Smooth muscle cell (in vitro differentiated cells): ENCODE measurements around the gene HTRA1. TPM values are rescaled to one million over a fixed set of nuclear protein-coding genes. Genes with fewer than 3 reads are reported as not detected.

Source experiments
- DNase-seq: peaks from one replicate; lab custom pipeline; 2025; ENCODE audit not compliant: unreplicated experiment; lab: John Stamatoyannopoulos, UW
- H2AFZ ChIP-seq: fragments of 200-600 bp; sonication (generic); 2 replicates; pipeline ENCODE4 v1.6.0; 2016; ENCODE audit warnings: antibody characterized with exemption, low read depth, mild to moderate bottlenecking
- H3F3A ChIP-seq: fragments of 200-600 bp; sonication (generic); 2 replicates; pipeline ENCODE4 v1.6.0; 2017; ENCODE audit warnings: antibody characterized with exemption, low read depth
- H3K27ac ChIP-seq: fragments of 200-600 bp; sonication (generic); 2 replicates; pipeline ENCODE4 v1.5.1; 2016; ENCODE audit warnings: low read depth, mild to moderate bottlenecking
- H3K27me3 ChIP-seq: fragments of 200-600 bp; sonication (generic); 2 replicates; pipeline ENCODE4 v1.6.1; 2016; ENCODE audit warnings: low read depth, mild to moderate bottlenecking
- H3K36me3 ChIP-seq: fragments of 200-600 bp; sonication (generic); 2 replicates; pipeline ENCODE4 v1.5.1; 2016; ENCODE audit warnings: low read depth
- H3K4me1 ChIP-seq: fragments of 200-600 bp; sonication (generic); 2 replicates; pipeline ENCODE4 v1.5.1; 2016; ENCODE audit warnings: low read depth
- H3K4me2 ChIP-seq: fragments of 200-600 bp; sonication (generic); 2 replicates; pipeline ENCODE4 v1.6.0; 2016; ENCODE audit warnings: mild to moderate bottlenecking
- H3K4me3 ChIP-seq: fragments of 200-600 bp; sonication (generic); 2 replicates; pipeline ENCODE4 v1.5.1; 2016; ENCODE audit warnings: mild to moderate bottlenecking
- H3K79me2 ChIP-seq: fragments of 200-600 bp; sonication (generic); 2 replicates; pipeline ENCODE4 v1.6.0; 2016; ENCODE audit warnings: low read depth, mild to moderate bottlenecking
- H3K9ac ChIP-seq: fragments of 200-600 bp; sonication (generic); 2 replicates; pipeline ENCODE4 v1.6.0; 2016; ENCODE audit warnings: low read depth
- H3K9me3 ChIP-seq: fragments of 200-600 bp; sonication (generic); replicated peaks from 2 replicates; pipeline ENCODE4 v1.5.1; 2016; ENCODE audit warnings: low read depth
- H4K20me1 ChIP-seq: fragments of 200-600 bp; sonication (generic); 2 replicates; pipeline ENCODE4 v1.6.0; 2016; ENCODE audit warnings: low read depth
- WGBS: methylation state at CpG from one replicate; pipeline ENCODE4 v1.1.7; 2016; ENCODE audit warnings: low lambda C conversion rate; 5-methylcytosine and 5-hydroxymethylcytosine counted together
- microRNA-seq: library from miRNA; unstranded; fragments of <30 nt; microRNA quantifications from one replicate; pipeline ENCODE4, GENCODE V29; 2016; ENCODE audit warnings: borderline number of aligned reads
- polyA plus RNA-seq: library from polyadenylated mRNA; unstranded; fragments of >200 nt; fragmentation: Nextera tagmentation; extraction: Ambion mirVana; gene quantifications from 2 replicates; pipeline ENCODE4 v1.2.1, GENCODE V29; 2016
- small RNA-seq: library from RNA; depleted of rRNA; stranded (forward); fragments of <200 nt; gene quantifications from one replicate; pipeline ENCODE3, GENCODE V24; 2014
- total RNA-seq: library from RNA; depleted of rRNA; stranded (reverse); fragments of >200 nt; gene quantifications from 2 replicates; pipeline ENCODE4 v1.2.3, GENCODE V29; 2014
- TF ChIP-seq, protein P1 (sequence below): fragments of 200-600 bp; sonication (generic); IDR thresholded peaks from 2 replicates; pipeline ENCODE4 v1.5.1; 2017; ENCODE audit warnings: borderline replicate concordance, mild to moderate bottlenecking, antibody characterized with exemption; ENCODE audit not compliant: insufficient read depth, poor library complexity, severe bottlenecking

Gene HTRA1
- total and polyA plus RNA-seq, 2 experiments from 2014 or later, result 175 to 257 TPM

DNA sequence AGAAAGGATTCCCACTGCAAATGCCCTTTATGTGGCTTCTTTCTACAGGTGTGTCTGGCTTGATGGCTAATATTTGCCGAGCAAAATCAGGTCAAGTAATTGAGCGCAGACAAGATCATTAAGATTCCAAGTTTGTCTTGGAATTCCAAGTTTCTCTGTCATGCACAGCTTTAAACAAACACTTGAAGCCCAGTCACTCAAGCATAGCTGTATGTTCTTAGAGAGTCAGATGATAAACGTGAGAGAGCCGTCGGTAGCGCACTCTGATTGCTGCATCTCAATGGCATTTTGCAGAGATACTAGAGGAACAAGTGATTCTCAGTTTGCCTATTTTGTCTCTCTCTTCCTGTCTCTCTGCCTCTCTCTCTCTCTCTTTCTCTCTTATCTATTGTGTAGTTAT lies 99.9 kb downstream of the HTRA1 start:
- H3K9me3 ChIP-seq, result no peaks in the 10 kb centered on the region
- H4K20me1 ChIP-seq, result no peaks in the 10 kb centered on the region
- peaks cover 12% of the 10 kb centered on the region for H3K27me3 ChIP-seq
- no peaks in the 10 kb centered on the region for H3K36me3 ChIP-seq
- WGBS, result 47% methylated on average over 6 of the region's 6 CpGs
- TF ChIP-seq, protein P1, sequence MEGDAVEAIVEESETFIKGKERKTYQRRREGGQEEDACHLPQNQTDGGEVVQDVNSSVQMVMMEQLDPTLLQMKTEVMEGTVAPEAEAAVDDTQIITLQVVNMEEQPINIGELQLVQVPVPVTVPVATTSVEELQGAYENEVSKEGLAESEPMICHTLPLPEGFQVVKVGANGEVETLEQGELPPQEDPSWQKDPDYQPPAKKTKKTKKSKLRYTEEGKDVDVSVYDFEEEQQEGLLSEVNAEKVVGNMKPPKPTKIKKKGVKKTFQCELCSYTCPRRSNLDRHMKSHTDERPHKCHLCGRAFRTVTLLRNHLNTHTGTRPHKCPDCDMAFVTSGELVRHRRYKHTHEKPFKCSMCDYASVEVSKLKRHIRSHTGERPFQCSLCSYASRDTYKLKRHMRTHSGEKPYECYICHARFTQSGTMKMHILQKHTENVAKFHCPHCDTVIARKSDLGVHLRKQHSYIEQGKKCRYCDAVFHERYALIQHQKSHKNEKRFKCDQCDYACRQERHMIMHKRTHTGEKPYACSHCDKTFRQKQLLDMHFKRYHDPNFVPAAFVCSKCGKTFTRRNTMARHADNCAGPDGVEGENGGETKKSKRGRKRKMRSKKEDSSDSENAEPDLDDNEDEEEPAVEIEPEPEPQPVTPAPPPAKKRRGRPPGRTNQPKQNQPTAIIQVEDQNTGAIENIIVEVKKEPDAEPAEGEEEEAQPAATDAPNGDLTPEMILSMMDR, result no peak
- H3K4me1 ChIP-seq, result no peaks in the 10 kb centered on the region
- H3K4me3 ChIP-seq, result no peak overlapping the region
- H3K4me2 ChIP-seq, result no peak overlapping the region
- no peak overlapping the region for H3K9ac ChIP-seq
- no peaks in the 10 kb centered on the region for H3K79me2 ChIP-seq
- no peaks in the 10 kb centered on the region for H3F3A ChIP-seq
- H2AFZ ChIP-seq, result no peak overlapping the region
- H3K27ac ChIP-seq, result no peak overlapping the region
- DNase-seq, result no peak

DNA sequence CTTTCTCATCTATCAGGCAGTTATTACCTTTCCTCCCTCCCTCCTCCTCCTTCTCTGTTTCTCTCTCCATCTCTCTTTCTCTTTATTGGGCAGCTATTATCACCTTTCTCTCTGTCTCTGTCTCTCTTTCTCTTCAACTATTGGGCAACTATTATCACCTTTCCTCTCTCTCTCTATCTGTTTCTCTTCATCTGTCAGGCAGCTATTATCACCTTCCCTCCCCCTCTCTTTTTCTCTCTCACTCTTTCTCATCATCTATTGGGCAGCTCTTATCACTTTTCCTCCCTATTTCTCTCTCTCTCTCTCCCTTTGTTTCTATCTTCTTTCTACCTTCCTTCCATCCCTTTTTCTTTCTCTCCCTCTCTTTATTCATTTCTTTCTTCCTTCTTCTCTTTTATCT lies 100.4 kb downstream of the HTRA1 start:
- H3K9me3 ChIP-seq, result no peaks in the 10 kb centered on the region
- H3K27ac ChIP-seq, result no peak overlapping the region
- TF ChIP-seq, protein P1, result no peak
- H3K79me2 ChIP-seq, result no peaks in the 10 kb centered on the region
- no peak overlapping the region for H3K4me3 ChIP-seq
- no peak for DNase-seq
- peaks cover 12% of the 10 kb centered on the region for H3K27me3 ChIP-seq
- no peaks in the 10 kb centered on the region for H3K36me3 ChIP-seq
- H3F3A ChIP-seq, result no peaks in the 10 kb centered on the region
- no peaks in the 10 kb centered on the region for H4K20me1 ChIP-seq
- no peak overlapping the region for H2AFZ ChIP-seq
- H3K4me1 ChIP-seq, result no peaks in the 10 kb centered on the region
- H3K9ac ChIP-seq, result no peak overlapping the region
- no peak overlapping the region for H3K4me2 ChIP-seq

Small RNA genes lying within 50 kb of the gene (microRNA-seq; reads per million reads assigned to microRNA genes)
- gene MIR3941, result not detected

Small RNA genes lying within 50 kb of the gene (small RNA-seq; reads per million reads assigned to genes)
- 0.13 reads per million for gene MIR3941

Other genes with a start within 250 kb of the HTRA1 start
- gene BTBD16, start 190.3 kb upstream of the HTRA1 start, total RNA-seq, result not detected in 2 replicates
- gene BTBD16, start 190.3 kb upstream of the HTRA1 start, polyA plus RNA-seq, result not detected in 2 replicates
- 22.7 and 25.6 TPM in 2 replicates for gene PLEKHA1, start 86.8 kb upstream of the HTRA1 start, total RNA-seq
- gene PLEKHA1, start 86.8 kb upstream of the HTRA1 start, polyA plus RNA-seq, result 24.6 and 25.3 TPM in 2 replicates
- gene ARMS2, start 6.9 kb upstream of the HTRA1 start, total RNA-seq, result not detected in 2 replicates
- gene ARMS2, start 6.9 kb upstream of the HTRA1 start, polyA plus RNA-seq, result not detected in 2 replicates
- not detected in 2 replicates for gene DMBT1, start 99.2 kb downstream of the HTRA1 start, total RNA-seq
- gene DMBT1, start 99.2 kb downstream of the HTRA1 start, polyA plus RNA-seq, result not detected in 2 replicates
- gene C10orf120, start 238.3 kb downstream of the HTRA1 start, total RNA-seq, result not detected in 2 replicates
- gene C10orf120, start 238.3 kb downstream of the HTRA1 start, polyA plus RNA-seq, result not detected in 2 replicates